ENCODE measurements around the gene FBXW11. TPM values are rescaled to one million over a fixed set of nuclear protein-coding genes. Genes with fewer than 3 reads are reported as not detected.
"Not testable (repeated sequence)": the region's sequence is repeated elsewhere in the genome, so short reads cannot be mapped to it uniquely, and the experiment has no call there.

The FBXW11 gene
- total RNA-seq, 1 donor, result 40.0 TPM

- Histone ChIP-seq H3K4me3 (ENCODE audit: low read length) (no peak overlapping the region), H3K27me3 (ENCODE audit: insufficient read depth, low read length) (no peaks in the 10 kb centered on the region), H3K9me3 (ENCODE audit: low read depth, low read length) (no peaks in the 10 kb centered on the region), H3K4me1 (ENCODE audit: insufficient read depth, low read length) (peaks cover 27% of the 10 kb centered on the region)
Measured at GRCh38 chr5:171906703-171907590, 99.5 kb downstream of the FBXW11 start.

DNA sequence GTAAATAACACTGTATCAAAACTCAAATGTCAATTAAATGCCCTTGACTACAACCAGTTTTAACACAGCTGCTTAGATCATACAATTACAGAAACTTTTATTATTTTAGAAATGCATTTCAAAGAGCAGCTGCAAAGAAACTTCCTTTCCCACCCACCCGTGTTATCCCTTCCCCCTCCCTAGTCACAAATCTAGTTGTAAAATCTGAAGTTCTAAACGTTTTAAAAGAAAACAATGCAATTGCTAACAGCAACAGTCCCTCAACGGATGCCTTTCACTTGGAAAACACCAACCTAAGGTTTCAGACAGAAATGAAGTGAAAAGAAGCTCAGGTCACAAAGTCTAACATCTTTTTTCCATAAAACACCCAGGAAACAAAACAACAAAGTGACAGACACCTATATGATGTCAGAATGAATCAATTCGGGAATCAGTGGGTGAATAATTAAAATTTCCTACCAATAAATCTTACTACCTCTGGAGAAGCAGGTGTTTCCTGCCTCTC is 100.3 kb downstream of the FBXW11 start:
- Histone ChIP-seq H3K27me3 (ENCODE audit: insufficient read depth, low read length) (no peaks in the 10 kb centered on the region), H3K4me3 (ENCODE audit: low read length) (no peak overlapping the region), H3K9me3 (ENCODE audit: low read depth, low read length) (no peaks in the 10 kb centered on the region), H3K4me1 (ENCODE audit: insufficient read depth, low read length) (peaks cover 27% of the 10 kb centered on the region)

DNA sequence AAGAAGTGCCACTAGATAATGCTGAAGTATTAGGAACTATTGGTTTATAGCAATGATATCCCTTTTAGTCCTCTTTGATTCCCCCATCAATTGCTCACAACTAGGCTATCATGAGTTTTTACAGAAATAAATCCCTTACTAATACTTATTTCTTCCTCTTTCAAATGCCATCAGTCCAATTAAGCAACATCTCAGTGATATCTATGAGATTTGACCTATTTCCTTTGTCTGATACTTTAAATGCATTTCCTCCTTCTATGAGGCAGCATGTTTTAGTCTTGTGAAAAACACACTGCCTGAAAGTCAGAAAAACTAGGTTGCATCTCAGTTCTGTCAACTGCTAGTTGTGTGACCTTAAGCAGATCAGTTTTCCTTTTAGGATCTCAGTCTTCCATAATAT is 101.6 kb downstream of the FBXW11 start:
- no peaks in the 10 kb centered on the region for H3K9me3 ChIP-seq (ENCODE audit: low read depth, low read length)
- no peaks in the 10 kb centered on the region for H3K27me3 ChIP-seq (ENCODE audit: insufficient read depth, low read length)
- H3K4me3 ChIP-seq (ENCODE audit: low read length), result no peak overlapping the region
- H3K4me1 ChIP-seq (ENCODE audit: insufficient read depth, low read length), result peaks cover 27% of the 10 kb centered on the region

GRCh38 chr5:171901764-171902163 is 104.7 kb downstream of the FBXW11 start:
- Histone ChIP-seq H3K4me1 (ENCODE audit: insufficient read depth, low read length) (peaks cover 26% of the 10 kb centered on the region), H3K27me3 (ENCODE audit: insufficient read depth, low read length) (no peaks in the 10 kb centered on the region), H3K9me3 (ENCODE audit: low read depth, low read length) (no peaks in the 10 kb centered on the region), H3K4me3 (ENCODE audit: low read length) (no peak overlapping the region)

DNA sequence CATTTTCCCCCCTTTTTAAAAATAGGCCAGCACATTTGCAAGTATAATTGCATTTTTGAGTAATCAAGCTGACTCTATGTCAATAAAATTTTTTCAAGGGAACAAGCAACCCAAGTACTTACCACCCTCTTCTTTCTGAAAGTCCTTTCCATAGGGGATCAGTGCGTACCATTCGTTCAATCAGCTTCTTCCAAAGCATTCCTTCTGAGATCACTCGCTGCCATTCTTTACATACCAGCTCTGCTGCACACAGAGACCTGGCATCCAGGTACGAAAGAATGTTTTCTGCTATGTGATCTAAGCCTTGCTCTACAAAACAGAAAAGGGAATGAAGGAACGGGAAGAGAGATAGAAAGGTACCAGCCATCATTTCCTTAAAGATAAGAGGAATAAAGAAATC is 106.6 kb downstream of the FBXW11 start:
- no peak overlapping the region for H3K4me3 ChIP-seq (ENCODE audit: low read length)
- H3K4me1 ChIP-seq (ENCODE audit: insufficient read depth, low read length), result peaks cover 8% of the 10 kb centered on the region
- no peaks in the 10 kb centered on the region for H3K27me3 ChIP-seq (ENCODE audit: insufficient read depth, low read length)
- H3K9me3 ChIP-seq (ENCODE audit: low read depth, low read length), result no peaks in the 10 kb centered on the region

DNA sequence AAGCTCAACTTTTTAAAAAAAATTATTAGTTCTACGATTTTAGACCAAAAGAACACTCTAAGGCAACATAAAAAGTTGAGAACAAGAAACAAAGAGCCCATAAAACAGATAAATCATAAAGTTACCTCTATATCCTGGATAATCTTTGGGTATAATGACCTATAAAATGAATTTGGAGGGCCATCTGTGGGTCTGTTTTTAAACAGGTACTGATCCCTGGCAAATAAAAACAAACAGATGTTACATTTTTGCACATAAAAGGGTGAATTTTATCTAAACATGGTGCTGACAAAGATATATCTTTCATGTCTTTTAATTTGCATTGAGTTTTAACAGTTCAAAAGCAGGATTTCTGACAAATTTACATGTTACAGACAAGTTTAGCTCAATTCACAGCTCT is 107.6 kb downstream of the FBXW11 start:
- Histone ChIP-seq H3K4me1 (ENCODE audit: insufficient read depth, low read length) (no peaks in the 10 kb centered on the region), H3K4me3 (ENCODE audit: low read length) (no peak overlapping the region), H3K9me3 (ENCODE audit: low read depth, low read length) (no peaks in the 10 kb centered on the region), H3K27me3 (ENCODE audit: insufficient read depth, low read length) (no peaks in the 10 kb centered on the region)

- no peak overlapping the region for H3K4me3 ChIP-seq (ENCODE audit: low read length)
- no peaks in the 10 kb centered on the region for H3K27me3 ChIP-seq (ENCODE audit: insufficient read depth, low read length)
- no peaks in the 10 kb centered on the region for H3K4me1 ChIP-seq (ENCODE audit: insufficient read depth, low read length)
- no peaks in the 10 kb centered on the region for H3K9me3 ChIP-seq (ENCODE audit: low read depth, low read length)
Measured at GRCh38 chr5:171898386-171898785, 108.1 kb downstream of the FBXW11 start.

DNA sequence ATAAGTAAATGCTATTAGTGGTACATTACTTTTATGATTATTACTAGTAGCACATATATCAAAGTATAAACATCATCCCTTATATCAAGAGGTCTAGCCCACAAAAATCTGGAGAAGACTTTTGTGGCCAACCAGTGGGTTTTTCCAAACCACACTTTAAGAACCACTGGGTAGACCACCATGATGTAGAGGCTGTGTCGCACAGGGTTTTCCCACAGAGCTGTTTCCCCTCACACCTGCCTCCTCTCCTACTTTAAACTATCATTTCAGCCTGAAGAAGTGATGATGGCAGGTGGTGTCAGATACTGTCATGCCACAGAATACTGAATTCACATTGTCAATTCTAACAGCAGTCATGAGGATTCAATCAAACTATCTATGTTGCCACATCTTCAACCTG is 109.2 kb downstream of the FBXW11 start:
- Histone ChIP-seq H3K4me1 (ENCODE audit: insufficient read depth, low read length) (no peaks in the 10 kb centered on the region), H3K9me3 (ENCODE audit: low read depth, low read length) (no peaks in the 10 kb centered on the region), H3K4me3 (ENCODE audit: low read length) (no peak overlapping the region), H3K27me3 (ENCODE audit: insufficient read depth, low read length) (no peaks in the 10 kb centered on the region)

DNA sequence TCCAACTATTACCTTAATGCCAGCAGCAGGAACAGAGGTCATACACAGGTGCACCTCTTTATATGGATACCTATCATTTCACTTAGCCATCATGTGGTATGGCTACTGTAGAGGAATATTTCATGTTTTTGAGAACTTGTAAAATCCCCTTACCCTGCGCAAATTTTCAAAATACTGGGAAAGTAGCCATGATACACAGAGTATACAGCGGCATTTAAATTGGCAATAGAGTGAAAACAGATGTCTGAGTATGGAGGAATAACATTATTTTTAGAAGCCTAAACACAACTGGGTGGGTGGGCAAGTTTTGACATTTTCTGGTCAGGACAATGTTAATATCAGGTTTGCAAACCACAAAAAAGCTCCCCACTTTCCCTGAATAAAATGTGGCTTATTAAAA is 111.4 kb downstream of the FBXW11 start:
- H3K9me3 ChIP-seq (ENCODE audit: low read depth, low read length), result no peaks in the 10 kb centered on the region
- H3K27me3 ChIP-seq (ENCODE audit: insufficient read depth, low read length), result no peaks in the 10 kb centered on the region
- no peak overlapping the region for H3K4me3 ChIP-seq (ENCODE audit: low read length)
- no peaks in the 10 kb centered on the region for H3K4me1 ChIP-seq (ENCODE audit: insufficient read depth, low read length)

GRCh38 chr5:171893290-171893886 is 113.0 kb downstream of the FBXW11 start:
- no peak overlapping the region for H3K4me3 ChIP-seq (ENCODE audit: low read length)
- no peaks in the 10 kb centered on the region for H3K9me3 ChIP-seq (ENCODE audit: low read depth, low read length)
- no peaks in the 10 kb centered on the region for H3K4me1 ChIP-seq (ENCODE audit: insufficient read depth, low read length)
- H3K27me3 ChIP-seq (ENCODE audit: insufficient read depth, low read length), result no peaks in the 10 kb centered on the region

DNA sequence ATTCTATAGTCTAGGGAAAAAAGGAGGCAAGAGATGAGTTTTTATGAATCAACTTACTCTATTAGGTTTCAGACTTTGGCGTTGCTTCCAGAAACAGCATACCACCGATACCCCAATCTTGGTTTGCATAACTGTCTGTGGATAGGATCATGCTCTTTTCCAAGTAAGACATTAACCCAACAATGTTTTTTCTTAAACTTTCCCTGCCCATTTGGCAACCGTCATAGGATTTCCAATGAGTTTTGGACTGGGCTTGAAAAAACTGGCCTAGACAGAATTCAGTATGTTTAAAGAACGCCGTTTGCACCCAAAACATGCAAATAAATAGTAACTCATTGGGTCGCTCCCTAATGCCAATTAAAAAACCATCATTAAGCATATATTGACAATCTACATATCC is 114.8 kb downstream of the FBXW11 start:
- Histone ChIP-seq H3K27me3 (ENCODE audit: insufficient read depth, low read length) (no peaks in the 10 kb centered on the region), H3K9me3 (ENCODE audit: low read depth, low read length) (no peaks in the 10 kb centered on the region), H3K4me1 (ENCODE audit: insufficient read depth, low read length) (no peaks in the 10 kb centered on the region), H3K4me3 (ENCODE audit: low read length) (no peak overlapping the region)

DNA sequence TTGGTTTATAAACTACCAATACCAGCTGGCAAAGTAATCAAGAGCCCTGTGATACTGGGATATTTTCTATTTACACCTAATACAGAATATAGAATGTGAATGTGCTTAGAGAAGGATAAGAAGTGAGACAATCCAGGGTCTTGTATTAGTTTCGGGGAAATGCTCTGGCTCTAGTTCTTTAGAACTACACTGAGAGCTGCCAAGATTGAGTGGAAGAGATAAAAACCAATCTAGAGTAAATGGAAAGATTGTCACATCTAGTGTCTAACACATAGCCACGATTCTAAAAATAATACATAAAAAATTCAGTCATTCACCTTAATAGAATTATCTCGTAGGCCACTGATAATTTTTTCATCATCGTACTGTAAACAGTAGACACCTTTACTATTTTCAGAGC is 115.3 kb downstream of the FBXW11 start:
- Histone ChIP-seq H3K27me3 (ENCODE audit: insufficient read depth, low read length) (no peaks in the 10 kb centered on the region), H3K4me3 (ENCODE audit: low read length) (no peak overlapping the region), H3K4me1 (ENCODE audit: insufficient read depth, low read length) (no peaks in the 10 kb centered on the region), H3K9me3 (ENCODE audit: low read depth, low read length) (no peaks in the 10 kb centered on the region)

- H3K27me3 ChIP-seq (ENCODE audit: insufficient read depth, low read length), result no peaks in the 10 kb centered on the region
- no peaks in the 10 kb centered on the region for H3K4me1 ChIP-seq (ENCODE audit: insufficient read depth, low read length)
- H3K4me3 ChIP-seq (ENCODE audit: low read length), result no peak overlapping the region
- no peaks in the 10 kb centered on the region for H3K9me3 ChIP-seq (ENCODE audit: low read depth, low read length)
Measured at GRCh38 chr5:171888051-171888481, 118.4 kb downstream of the FBXW11 start.

- not testable (repeated sequence) for H3K9me3 ChIP-seq (ENCODE audit: low read depth, low read length); H3K4me3 ChIP-seq (ENCODE audit: low read length); H3K4me1 ChIP-seq (ENCODE audit: insufficient read depth, low read length); H3K27me3 ChIP-seq (ENCODE audit: insufficient read depth, low read length)
Measured at GRCh38 chr5:171886037-171886436, 120.4 kb downstream of the FBXW11 start.

DNA sequence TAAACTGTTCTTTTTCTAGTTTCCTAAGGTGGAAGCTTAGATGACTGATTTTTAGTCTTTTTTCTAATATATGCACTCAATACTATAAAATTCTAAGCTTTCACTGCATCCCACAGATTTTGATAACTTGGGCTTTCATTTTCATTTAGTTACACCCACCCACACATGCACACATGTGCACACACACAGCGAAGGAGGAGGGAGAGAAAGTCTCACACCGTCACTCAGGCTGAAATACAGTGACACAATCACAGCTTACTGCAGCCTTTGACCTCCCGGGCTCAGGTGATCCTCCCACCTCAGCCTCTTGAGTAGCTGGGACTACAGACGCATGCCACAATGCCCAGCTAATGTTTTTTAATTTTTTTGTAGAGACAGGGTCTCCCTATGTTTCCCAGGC is 124.3 kb downstream of the FBXW11 start:
- Histone ChIP-seq H3K4me1 (ENCODE audit: insufficient read depth, low read length) (no peaks in the 10 kb centered on the region), H3K4me3 (ENCODE audit: low read length) (no peak overlapping the region), H3K9me3 (ENCODE audit: low read depth, low read length) (no peaks in the 10 kb centered on the region), H3K27me3 (ENCODE audit: insufficient read depth, low read length) (no peaks in the 10 kb centered on the region)

- Histone ChIP-seq H3K9me3 (ENCODE audit: low read depth, low read length) (no peaks in the 10 kb centered on the region), H3K27me3 (ENCODE audit: insufficient read depth, low read length) (no peaks in the 10 kb centered on the region), H3K4me1 (ENCODE audit: insufficient read depth, low read length) (peaks cover 42% of the 10 kb centered on the region), H3K4me3 (ENCODE audit: low read length) (no peak overlapping the region)
Measured at GRCh38 chr5:171874234-171874633, 132.2 kb downstream of the FBXW11 start.

All from mononuclear cell (primary cell).